HEK293T (cell line): ENCODE results near the gene POLD2.
A peak's percentile ranks its signal among the peaks of the same experiment; 100 is the strongest.

Source experiments
- CTCF ChIA-PET: fragments of 350-600 bp; formaldehyde crosslinking; extraction: SDS; loops from one replicate; lab custom pipeline; 2021; ENCODE audit warnings: antibody characterized with exemption, inconsistent platforms; lab: Yijun Ruan, JAX
- POLR2A ChIA-PET: fragments of 350-600 bp; formaldehyde crosslinking; extraction: SDS; loops from one replicate; lab custom pipeline; 2020; ENCODE audit warnings: antibody characterized with exemption, inconsistent platforms; lab: Yijun Ruan, JAX
- DNase-seq: peaks from one replicate; pipeline ENCODE4 v3.0.0; 2012; ENCODE audit warnings: mixed read lengths; ENCODE audit errors: extremely low spot score
- ARNT ChIP-seq: fragments of 450-650 bp; IDR thresholded peaks from 2 replicates; pipeline ENCODE4 v1.6.1; 2017; ENCODE audit warnings: mild to moderate bottlenecking
- BHLHE40 ChIP-seq: fragments of 450-650 bp; IDR thresholded peaks from 2 replicates; pipeline ENCODE4 v1.6.1; 2016; ENCODE audit warnings: mild to moderate bottlenecking, moderate library complexity, borderline replicate concordance
- CTBP1 ChIP-seq: fragments of 450-650 bp; IDR thresholded peaks from 2 replicates; pipeline ENCODE4 v1.6.1; 2016; ENCODE audit warnings: borderline replicate concordance
- ELF4 ChIP-seq: fragments of 450-650 bp; IDR thresholded peaks from 2 replicates; pipeline ENCODE4 v1.6.1; 2017; ENCODE audit warnings: antibody characterized with exemption
- FOXA1 ChIP-seq: fragments of 450-650 bp; IDR thresholded peaks from 2 replicates; pipeline ENCODE4 v1.6.1; 2016; ENCODE audit warnings: mild to moderate bottlenecking
- FOXK2 ChIP-seq: fragments of 450-650 bp; IDR thresholded peaks from 2 replicates; pipeline ENCODE4 v1.6.1; 2016; ENCODE audit warnings: mild to moderate bottlenecking
- FOXM1 ChIP-seq: fragments of 450-650 bp; IDR thresholded peaks from 2 replicates; pipeline ENCODE4 v1.6.1; 2017; ENCODE audit warnings: mild to moderate bottlenecking, borderline replicate concordance
- HDGF ChIP-seq: fragments of 450-650 bp; IDR thresholded peaks from 2 replicates; pipeline ENCODE4 v1.6.1; 2017; ENCODE audit warnings: antibody characterized with exemption, borderline replicate concordance
- L3MBTL2 ChIP-seq: fragments of 450-650 bp; conservative IDR thresholded peaks from 2 replicates; pipeline ENCODE4 v1.6.1; 2016; ENCODE audit warnings: mild to moderate bottlenecking
- LEF1 ChIP-seq: fragments of 450-650 bp; IDR thresholded peaks from 2 replicates; pipeline ENCODE4 v1.6.1; 2017; ENCODE audit warnings: mild to moderate bottlenecking, borderline replicate concordance
- NFRKB ChIP-seq: fragments of 450-650 bp; IDR thresholded peaks from 2 replicates; pipeline ENCODE4 v1.6.1; 2016; ENCODE audit warnings: mild to moderate bottlenecking, moderate library complexity
- PKNOX1 ChIP-seq: fragments of 450-650 bp; IDR thresholded peaks from 2 replicates; pipeline ENCODE4 v1.6.1; 2016
- SP1 ChIP-seq: fragments of 450-650 bp; IDR thresholded peaks from 2 replicates; pipeline ENCODE4 v1.6.1; 2017
- SUZ12 ChIP-seq: fragments of 450-650 bp; IDR thresholded peaks from 2 replicates; pipeline ENCODE4 v1.6.1; 2016; ENCODE audit warnings: mild to moderate bottlenecking
- TARDBP ChIP-seq: fragments of 450-650 bp; IDR thresholded peaks from 2 replicates; pipeline ENCODE4 v1.6.1; 2016
- ZNF384 ChIP-seq: fragments of 450-650 bp; IDR thresholded peaks from 2 replicates; pipeline ENCODE4 v1.6.1; 2016

POLD2 gene

GRCh38 chr7:44073664-44074348 is 49.5 kb downstream of the POLD2 start:
- ChIA-PET CTCF (no interaction called here), POLR2A (no interaction called here)
- DNase-seq, result no peak
- TF ChIP-seq FOXM1 (no peak), ELF4 (no peak), CTBP1 (no peak), SP1 (no peak), HDGF (no peak), TARDBP (no peak), FOXK2 (no peak)

GRCh38 chr7:44072364-44073231 is 50.8 kb downstream of the POLD2 start:
- peak; percentile 73 for DNase-seq
- TF ChIP-seq PKNOX1 (no peak), SUZ12 (no peak), HDGF (no peak), L3MBTL2 (no peak), ZNF384 (no peak), LEF1 (no peak), SP1 (no peak), ARNT (no peak), FOXM1 (no peak), ELF4 (no peak), TARDBP (no peak)
- ChIA-PET CTCF (interaction anchor here (0.5 to 1.0 kb wide), 4 partner anchors 9 to 128 kb away, joined by 3 to 5 read pairs (median 4); partner anchors contain the start of gene YKT6), POLR2A (interaction anchor here (0.7 to 1.5 kb wide), 6 partner anchors 10 to 128 kb away, joined by 3 read pairs; partner anchors contain the start of genes DBNL and YKT6)

GRCh38 chr7:44071726-44072363 is 51.5 kb downstream of the POLD2 start:
- DNase-seq, result no peak
- CTCF ChIA-PET, result interaction anchor here (0.7 to 1.0 kb wide), 4 partner anchors 9 to 129 kb away, joined by 3 to 5 read pairs (median 4); partner anchors contain the start of gene YKT6
- TF ChIP-seq SUZ12 (no peak), PKNOX1 (no peak)
- POLR2A ChIA-PET, result interaction anchor here (0.7 to 1.5 kb wide), 5 partner anchors 9 to 129 kb away, joined by 3 read pairs; partner anchors contain the start of genes DBNL and YKT6

- TF ChIP-seq FOXA1 (no peak), ARNT (no peak), NFRKB (no peak), ELF4 (no peak)
- ChIA-PET CTCF (no interaction called here), POLR2A (interaction anchor here (1.6 to 1.7 kb wide), 2 partner anchors 23 to 55 kb away, joined by 5 read pairs; partner anchors contain the start of genes DBNL and POLD2)
- DNase-seq, result no peak
These were observed 55.3 kb downstream of the POLD2 start for GRCh38 chr7:44068054-44068453.

GRCh38 chr7:44067064-44067951 is 56.0 kb downstream of the POLD2 start:
- ChIA-PET POLR2A (interaction anchor here (1.3 to 1.7 kb wide), 3 partner anchors 8 to 56 kb away, joined by 5 to 6 read pairs (median 5); partner anchors contain the start of genes DBNL and POLD2), CTCF (no interaction called here)
- DNase-seq, result no peak
- TF ChIP-seq CTBP1 (no peak), HDGF (no peak), BHLHE40 (no peak), ZNF384 (no peak), FOXK2 (no peak), SP1 (no peak), L3MBTL2 (no peak), PKNOX1 (no peak), ELF4 (no peak), FOXA1 (no peak), TARDBP (no peak), NFRKB (no peak), ARNT (no peak), SUZ12 (no peak), LEF1 (no peak), FOXM1 (no peak)
